ENCODE measurements around the gene TP53TG3B.
"Not testable (repeated sequence)": the region's sequence is repeated elsewhere in the genome, so short reads cannot be mapped to it uniquely, and the experiment has no call there.

The TP53TG3B gene

DNA sequence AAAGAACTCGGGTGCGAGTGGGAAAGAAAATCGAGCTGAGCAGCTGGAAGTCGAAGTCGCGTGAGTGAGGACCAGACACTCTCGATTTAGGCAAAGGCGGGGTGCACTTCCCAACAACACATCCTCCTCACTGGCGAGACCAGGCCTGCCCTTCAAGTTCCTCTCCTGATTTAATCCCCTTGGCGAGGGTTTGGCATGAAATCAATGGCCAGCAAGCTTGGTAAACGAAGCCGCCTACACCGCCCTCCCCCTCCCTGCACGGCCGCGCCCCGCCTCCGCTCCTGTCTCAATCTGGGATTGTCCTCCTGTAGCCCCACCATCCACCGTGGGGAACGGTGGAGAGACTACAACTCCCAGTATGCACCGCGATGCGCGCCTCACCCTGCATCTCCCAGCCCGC, at the start of gene TP53TG3B:
TP53TG3B (plus strand) TSS at position 301 of the 400 bp plus-strand sequence; CDS start at position 369, 68 bp downstream.
- not testable (repeated sequence) for H3K27ac ChIP-seq

DNA sequence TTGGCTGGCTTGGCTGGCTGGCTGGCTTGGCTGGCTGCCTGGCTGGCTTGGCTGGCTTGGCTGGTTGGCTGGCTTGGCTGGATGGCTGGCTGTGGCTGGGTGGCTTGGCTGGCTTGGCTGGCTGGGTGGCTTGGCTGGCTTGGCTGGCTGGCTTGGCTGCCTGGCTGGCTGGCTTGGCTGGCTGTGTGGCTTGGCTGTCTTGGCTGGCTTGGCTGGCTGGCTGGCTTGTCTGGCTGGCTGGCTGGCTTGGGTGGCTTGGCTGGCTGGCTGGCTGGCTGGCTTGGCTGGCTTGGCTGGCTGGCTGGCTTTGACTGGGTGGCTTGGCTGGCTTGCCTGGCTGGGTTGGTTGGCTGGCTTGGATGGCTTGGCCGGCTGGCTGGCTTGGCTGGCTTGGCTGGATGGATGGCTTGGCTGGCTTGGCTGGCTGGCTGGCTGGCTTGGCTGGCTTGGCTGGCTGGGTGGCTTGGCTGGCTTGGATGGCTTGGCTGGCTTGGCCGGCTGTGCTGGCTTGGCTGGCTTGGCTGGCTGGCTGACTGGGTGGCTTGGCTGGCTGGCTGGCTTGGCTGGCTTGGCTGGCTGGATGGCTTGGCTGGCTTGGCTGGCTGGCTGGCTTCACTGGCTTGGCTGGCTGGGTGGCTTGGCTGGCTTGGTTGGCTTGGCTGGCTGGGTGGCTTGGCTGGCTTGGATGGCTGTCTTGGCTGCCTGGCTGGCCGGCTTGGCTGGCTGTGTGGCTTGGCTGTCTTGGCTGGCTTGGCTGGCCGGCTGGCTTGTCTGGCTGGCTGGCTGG, 24.2 kb upstream of the TP53TG3B start:
- H3K27ac ChIP-seq, result not testable (repeated sequence)

DNA sequence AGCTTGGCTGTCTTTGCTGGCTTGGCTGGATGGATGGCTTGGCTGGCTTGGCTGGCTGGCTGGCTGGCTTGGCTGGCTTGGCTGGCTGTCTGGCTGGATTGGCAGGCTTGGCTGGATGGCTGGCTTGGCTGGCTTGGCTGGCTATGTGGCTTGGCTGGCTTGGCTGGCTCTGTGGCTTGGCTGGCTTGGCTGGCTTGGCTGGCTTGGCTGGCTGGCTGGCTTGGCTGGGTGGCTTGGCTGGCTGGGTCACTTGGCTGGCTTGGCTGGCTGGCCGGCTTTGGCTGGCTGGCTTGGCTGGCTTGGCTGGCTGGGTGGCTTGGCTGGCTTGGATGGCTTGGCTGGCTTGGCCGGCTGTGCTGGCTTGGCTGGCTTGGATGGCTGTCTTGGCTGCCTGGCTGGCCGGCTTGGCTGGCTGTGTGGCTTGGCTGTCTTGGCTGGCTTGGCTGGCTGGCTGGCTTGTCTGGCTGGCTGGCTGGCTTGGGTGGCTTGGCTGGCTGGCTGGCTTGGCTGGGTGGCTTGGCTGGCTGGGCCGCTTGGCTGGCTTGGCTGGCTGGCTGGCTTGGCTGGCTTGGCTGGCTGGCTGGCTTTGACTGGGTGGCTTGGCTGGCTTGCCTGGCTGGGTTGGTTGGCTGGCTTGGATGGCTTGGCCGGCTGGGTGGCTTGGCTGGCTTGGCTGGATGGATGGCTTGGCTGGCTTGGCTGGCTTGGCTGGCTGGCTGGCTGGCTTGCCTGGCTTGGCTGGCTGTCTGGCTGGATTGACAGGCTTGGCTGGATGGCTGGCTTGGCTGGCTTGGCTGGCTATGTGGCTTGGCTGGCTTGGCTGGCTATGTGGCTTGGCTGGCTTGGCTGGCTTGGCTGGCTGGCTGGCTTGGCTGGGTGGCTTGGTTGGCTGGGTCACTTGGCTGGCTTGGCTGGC, 22.8 kb upstream of the TP53TG3B start:
- H3K27ac ChIP-seq, result not testable (repeated sequence)

DNA sequence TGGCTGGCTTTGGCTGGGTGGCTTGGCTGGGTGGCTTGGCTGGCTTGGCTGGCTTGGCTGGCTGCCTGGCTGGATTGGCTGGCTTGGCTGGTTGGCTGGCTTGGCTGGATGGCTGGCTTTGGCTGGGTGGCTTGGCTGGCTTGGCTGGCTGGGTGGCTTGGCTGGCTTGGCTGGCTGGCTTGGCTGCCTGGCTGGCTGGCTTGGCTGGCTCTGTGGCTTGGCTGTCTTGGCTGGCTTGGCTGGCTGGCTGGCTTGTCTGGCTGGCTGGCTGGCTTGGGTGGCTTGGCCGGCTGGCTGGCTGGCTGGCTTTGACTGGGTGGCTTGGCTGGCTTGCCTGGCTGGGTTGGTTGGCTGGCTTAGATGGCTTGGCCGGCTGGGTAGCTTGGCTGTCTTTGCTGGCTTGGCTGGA, 22.1 kb upstream of the TP53TG3B start:
- not testable (repeated sequence) for H3K27ac ChIP-seq

DNA sequence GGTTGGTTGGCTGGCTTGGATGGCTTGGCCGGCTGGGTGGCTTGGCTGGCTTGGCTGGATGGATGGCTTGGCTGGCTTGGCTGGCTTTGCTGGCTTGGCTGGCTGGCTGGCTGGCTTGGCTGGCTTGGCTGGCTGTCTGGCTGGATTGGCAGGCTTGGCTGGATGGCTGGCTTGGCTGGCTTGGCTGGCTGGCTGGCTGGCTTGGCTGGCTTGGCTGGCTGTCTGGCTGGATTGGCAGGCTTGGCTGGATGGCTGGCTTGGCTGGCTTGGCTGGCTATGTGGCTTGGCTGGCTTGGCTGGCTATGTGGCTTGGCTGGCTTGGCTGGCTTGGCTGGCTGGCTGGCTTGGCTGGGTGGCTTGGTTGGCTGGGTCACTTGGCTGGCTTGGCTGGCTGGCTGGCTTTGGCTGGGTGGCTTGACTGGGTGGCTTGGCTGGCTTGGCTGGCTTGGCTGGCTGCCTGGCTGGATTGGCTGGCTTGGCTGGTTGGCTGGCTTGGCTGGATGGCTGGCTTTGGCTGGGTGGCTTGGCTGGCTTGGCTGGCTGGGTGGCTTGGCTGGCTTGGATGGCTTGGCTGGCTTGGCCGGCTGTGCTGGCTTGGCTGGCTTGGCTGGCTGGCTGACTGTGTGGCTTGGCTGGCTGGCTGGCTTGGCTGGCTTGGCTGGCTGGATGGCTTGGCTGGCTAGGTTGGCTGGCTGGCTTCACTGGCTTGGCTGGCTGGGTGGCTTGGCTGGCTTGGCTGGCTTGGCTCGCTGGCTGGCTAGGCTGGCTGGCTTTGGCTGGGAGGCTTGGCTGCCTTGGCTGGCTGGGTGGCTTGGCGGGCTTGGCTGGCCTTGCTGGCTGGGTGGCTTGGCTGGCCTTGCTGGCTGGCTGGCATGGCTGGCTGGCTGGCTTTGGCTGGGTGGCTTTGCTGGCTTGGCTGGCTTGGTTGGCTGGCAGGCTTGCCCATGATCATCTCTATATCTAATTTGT, 21.3 kb upstream of the TP53TG3B start:
- H3K27ac ChIP-seq, result not testable (repeated sequence)

Measured in VCaP (cell line).